ENCODE measurements around the gene PRRC1.
"Not testable (repeated sequence)": the region's sequence is repeated elsewhere in the genome, so short reads cannot be mapped to it uniquely, and the experiment has no call there.

PRRC1 gene

DNA sequence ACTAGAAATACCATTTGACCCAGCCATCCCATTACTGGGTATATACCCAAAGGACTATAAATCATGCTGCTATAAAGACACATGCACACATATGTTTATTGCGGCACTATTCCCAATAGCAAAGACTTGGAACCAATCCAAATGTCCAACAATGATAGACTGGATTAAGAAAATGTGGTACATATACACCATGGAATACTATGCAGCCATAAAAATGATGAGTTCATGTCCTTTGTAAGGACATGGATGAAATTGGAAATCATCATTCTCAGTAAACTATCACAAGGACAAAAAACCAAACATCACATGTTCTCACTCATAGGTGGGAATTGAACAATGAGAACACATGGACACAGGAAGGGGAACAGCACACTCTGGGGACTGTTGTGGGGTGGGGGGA lies 27.8 kb downstream of the PRRC1 start:
- DNase-seq (ENCODE audit: low spot score): not testable (repeated sequence)

DNA sequence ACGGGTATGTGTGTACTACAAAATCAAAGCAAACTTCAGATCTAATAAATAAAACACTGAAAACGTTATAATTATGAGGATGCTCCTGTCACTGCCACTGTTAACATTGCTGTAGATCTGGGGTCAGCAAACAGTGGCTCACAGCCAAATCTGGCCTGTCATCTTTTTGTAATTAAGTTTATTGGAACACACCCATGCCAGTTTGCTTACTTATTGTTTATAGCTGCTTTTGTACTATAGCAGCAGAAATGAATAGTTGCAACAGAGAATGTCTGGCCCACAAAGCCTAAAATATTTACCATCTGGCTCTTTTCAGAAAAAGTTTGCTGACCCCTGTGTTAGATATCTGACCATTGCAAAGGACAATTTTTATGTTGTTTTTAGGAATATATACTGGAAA lies 32.1 kb downstream of the PRRC1 start:
- DNase-seq (ENCODE audit: low spot score): no peak

DNA sequence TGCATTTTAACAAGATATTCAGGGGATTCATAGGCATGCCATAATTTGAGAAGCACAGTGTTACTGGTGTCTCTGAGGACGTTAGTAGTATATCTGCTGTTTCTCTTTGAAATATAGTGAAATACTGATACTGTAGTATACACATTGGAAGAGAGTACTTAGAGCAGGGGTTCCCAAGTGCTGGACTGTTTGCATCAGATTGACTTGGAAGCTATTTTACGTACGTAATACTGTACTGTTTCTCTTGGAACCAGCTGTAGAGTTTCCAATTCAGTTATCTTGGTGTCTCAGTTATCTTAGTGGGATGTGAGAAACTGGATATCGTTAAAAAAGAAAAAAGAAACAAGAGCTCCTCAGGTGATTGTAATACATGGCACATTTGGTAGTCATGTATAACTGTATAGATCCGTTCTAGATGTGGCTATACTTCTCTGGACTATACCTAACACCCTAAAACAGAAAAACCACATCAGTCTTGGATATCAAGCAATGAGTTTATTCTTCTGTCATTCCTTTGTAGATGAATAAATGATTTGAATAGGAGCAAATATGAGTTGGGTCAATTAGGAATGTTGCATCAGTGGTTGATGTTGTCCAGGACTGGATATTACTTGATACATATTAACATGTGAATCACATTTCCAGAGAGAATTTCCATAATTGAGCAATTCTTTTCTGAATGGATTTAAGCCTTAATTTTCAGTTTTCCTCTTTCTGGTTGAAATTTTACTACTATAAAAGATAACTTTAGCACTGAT lies 33.4 kb downstream of the PRRC1 start:
- no peak for DNase-seq (ENCODE audit: low spot score)

DNA sequence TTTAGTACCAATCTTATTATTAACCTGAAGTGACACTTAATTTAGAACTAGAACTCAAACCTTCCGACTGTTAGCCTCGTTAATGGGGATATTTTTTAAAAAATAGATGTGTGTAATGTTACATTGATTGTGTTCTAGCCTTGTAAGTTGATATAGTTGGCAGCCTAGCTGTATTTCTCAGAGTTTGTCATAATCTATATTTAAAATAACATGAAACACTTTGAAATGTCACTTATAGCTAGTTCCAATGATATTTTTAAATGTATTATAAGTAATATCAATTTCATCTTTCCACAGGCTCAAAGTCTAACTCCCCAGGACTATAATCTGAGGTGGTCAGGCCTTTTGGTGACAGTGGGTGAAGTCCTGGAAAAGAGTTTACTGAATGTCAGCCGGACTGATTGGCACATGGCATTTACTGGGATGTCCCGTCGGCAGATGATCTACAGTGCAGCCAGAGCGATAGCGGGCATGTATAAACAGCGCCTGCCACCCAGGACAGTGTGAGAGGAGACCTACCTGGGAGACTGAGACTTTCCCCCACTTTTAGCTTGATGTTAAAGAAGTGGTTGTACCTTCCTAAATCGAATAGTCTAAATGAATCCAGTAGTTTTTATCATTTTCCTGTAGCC lies 34.1 kb downstream of the PRRC1 start:
- DNase-seq (ENCODE audit: low spot score): no peak

DNA sequence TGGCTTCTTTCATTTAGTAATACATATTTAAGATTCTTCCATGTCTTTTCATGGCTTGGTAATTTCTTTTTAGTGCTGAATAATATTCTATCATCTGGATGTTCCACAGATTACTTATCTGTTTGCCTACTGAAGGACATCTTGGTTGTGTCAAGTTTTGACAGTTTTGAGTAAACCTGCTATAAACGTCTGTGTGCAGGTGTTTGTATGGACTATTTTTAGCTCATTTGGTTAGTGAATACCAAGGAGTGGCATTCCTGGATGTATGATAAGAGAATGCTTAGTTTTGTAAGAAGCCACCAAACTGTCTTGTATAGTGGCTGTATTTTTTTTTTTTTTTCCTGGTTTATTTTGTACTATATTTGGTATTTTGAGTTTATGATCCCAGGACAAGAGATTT lies 38.4 kb downstream of the PRRC1 start:
- DNase-seq (ENCODE audit: low spot score): no peak

DNA sequence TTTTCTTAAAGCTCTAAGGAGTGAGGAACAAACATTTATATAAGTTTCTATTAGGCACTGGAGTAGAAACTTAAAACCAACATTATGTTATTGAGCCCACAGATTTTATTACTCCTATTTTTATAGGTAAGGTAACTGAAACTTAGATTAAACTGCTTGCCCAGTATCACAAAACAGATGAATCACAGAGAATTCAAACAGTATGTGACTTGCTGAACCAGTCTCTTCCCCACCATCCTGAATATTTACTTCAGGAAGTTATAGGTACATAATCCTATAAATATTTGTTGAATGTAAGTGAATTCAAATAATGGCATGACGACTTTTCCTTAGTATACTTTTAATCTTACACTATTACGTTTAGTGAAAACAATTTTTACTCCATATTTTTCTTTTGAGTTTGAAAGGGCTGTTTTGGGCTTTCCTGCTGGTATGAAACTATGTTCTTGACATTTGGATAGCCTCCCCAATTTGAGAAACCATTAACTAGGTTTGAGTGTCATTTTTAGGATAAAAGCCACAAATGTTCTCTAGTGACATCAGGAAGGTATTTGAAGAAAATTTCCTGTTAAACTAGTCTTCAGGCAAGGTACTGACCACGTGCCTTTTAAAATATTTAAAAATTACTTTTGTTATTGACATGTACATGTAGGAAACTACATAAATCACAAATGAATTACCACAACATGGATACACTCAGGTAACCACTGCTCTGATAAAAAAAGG lies 39.3 kb downstream of the PRRC1 start:
- DNase-seq (ENCODE audit: low spot score): no peak

DNA sequence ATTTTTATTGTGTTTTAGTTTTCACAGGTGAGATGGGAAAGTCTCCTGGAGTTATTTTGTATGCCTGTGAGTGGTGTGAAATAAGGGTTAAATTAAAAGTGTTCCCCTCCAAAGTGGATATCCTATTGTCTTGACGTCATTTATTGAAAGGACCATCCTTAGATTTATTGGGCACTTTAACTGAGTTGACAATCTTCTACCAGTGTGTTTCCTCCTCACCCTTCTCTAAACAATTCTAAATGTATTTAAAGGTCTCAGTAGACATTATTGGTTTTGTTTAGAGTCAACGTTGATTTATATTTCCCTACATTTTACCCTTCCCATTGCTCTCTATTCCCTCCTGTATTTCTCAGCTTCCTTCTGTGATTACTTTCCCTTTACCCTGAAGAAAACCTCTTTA lies 40.8 kb downstream of the PRRC1 start:
- no peak for DNase-seq (ENCODE audit: low spot score)

DNA sequence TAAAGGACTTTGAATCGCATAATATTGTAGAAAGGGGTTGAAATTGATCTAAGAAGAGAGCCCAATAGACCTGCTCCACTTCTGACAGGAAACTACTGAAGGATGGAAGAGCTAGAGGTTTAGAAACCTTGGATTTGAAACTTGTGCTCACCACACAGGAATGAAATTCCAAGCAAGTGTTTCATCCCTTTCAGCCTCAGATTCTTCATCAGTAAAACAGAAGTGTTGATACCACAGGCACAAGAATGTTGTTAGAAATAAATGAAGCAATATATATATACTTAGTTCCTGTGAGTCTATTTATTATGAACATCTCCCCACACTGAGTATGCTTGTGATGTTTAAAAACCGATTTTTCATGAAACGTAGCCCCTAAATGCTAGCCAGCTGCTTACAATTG lies 43.8 kb downstream of the PRRC1 start:
- no peak for DNase-seq (ENCODE audit: low spot score)

DNA sequence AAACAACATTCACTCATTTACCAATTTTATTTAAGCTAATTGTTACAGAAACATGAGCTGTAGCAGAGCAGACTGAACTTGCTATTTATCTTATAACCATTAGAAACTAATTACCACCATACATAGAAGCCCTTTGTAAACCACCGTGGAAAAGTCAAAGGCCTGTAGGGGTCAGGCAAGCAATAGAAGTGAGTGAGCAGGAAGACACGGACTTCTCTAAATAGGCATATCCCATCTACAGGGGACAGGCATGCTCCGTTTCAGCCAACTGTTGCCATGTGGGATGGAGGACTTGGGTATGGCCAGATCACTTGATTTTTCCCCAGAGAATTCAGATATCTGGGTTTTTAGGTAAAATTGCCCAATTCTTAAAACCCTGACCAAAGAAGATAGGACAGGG lies 44.8 kb downstream of the PRRC1 start:
- DNase-seq (ENCODE audit: low spot score): peak; percentile 29

DNA sequence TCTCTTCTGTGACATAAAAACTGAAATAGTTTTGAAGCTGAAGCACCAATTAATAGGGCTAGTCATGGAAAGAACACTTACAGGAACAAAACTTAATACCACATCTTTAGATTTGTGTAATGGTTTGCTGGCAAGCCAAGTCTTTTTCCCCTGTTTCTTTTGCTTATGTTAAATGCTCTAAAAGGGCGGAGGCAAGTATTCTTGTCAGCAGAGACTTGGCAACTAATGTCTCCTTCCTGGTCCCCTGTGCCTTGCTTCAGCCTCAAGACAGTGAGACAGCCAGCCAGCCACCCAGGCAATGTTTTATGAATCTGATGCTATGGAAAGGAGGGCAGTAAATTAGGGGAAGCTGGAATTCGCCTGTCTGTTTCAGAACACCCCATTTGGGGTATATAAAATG lies 45.7 kb downstream of the PRRC1 start:
- DNase-seq (ENCODE audit: low spot score): no peak

DNA sequence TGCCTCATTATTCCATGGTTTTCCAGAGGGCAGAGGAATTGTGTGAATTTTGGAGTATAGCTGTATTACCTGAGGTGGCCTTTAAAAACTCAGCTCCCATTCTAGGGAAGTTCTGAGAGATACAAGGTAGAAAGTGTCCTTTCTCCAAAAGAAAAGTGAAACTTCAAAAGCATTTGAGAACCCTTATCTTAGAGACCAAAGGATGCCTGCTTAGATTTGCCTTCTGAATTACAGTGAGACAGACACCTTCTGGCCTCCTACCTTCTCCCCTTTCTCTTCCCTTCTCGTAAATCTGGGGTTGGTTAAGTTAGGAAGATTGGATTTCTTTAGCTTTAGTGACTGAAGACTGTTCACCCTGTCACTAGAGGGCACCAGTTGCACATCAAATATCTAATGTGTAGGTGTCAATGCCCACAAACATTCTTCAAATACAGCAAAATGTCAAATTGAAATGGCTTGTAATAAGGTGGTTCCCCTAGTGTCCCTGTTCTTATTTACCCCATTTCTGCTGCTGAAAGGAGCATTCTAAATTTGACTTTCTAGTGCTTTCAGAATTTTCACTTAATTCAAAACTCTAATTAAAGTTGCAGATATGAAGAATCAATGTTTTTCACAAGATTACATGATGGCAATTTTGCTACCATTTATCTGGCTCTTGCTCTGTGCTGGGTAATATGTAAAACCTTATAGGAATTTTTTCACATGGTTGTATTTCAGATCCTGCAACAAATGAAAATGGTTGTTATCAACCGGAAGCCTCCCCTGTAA lies 46.7 kb downstream of the PRRC1 start:
- DNase-seq (ENCODE audit: low spot score): peak; percentile 83

DNA sequence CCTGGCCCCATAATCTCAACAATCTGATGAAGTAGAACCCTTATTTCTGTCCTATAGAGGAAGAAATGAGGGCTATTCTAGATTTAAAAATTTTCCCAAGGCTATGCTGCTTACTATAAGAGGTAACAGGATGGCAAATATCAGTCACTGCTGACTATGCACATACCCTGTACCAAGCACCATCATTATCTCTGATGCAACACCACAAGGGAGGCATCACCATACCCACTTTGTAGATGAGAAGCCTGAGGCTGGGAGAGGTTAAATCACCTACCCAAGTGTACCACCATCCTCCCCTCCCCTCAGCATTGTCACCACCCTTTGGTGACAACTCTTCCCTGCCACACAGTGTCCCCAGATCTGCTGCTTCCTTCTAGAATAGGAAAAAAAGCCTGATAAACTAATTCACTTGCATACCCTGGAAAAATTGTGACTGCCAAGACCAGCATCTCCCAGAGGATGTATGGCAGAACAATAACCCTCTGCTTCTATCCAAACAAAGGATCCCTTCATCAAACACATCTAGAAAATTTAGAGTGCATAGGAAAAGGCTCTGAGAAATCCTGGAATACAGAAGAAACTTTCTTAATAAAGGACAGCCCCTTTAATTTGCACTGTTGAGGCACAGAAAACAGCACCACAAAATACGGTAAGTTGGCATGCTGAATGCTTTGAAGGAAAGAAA lies 48.3 kb downstream of the PRRC1 start:
- no peak for DNase-seq (ENCODE audit: low spot score)

DNA sequence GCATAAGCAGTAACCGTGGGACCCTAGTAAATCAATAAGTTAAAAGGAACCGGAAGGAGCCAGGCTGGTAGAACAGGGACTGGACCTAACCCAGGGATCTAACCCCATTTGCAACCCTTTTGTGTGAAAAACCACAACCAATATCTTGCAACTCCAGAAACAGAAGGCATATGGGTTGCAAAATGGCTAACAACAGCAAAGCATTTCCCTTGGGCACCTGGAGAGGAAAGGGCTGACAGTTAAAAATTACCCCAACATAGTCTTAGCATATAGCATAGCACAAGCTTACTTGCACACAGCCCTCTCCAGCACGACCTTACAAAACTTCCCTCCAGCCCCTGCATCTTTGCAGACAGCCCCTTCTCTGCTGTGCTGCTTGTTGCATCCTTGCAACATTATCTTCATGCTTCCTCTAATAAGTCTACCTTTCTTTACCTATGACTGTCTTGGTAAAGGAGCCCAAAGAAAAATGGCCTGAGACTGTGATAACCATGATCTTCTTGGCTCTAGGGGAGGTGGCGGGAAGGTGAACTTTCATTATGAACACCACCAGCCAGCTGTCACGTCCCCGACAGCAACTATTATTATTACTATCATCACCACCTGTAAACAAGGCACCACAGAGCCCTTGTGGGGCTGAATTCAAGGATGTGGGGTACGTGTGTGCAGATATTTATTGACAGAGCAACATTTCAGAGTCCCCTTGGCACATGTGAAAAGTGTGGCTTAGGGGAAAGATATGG lies 49.8 kb downstream of the PRRC1 start:
- no peak for DNase-seq (ENCODE audit: low spot score)

DNA sequence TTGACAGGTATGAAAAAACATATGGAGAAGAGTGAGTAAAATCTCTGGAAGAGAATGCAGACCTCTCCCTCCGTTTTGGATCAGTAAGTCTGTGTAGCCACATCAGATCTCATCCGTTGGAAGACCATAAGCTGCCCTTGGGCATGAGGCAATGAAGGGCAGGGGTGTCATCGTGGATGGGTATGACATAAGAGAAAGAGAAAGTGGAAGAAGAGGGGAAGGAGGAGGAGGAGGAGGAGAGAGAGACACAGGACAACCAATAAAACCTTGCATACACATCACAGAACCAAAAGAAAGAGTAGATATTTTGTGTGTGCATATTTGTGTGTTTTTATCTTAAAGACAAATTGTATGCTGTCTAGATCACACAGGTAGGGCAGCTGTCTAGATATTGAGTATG lies 50.7 kb downstream of the PRRC1 start:
- no peak for DNase-seq (ENCODE audit: low spot score)

DNA sequence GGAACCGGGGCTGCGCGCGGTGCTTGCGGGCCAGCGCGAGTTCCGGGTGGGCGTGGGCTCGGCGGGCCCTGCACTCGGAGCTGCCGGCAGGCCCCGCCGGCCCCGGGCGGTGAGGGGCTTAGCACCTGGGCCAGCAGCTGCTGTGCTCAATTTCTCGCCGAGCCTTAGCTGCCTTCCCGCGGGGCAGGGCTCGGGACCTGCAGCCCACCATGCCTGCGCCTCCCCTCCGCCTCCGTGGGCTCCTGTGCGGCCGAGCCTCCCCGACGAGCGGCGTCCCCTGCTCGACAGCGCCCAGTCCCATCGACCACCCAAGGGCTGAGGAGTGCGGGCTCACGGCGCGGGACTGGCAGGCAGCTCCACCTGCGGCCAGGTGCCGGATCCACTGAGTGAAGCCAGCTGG lies 52.0 kb downstream of the PRRC1 start:
- not testable (repeated sequence) for DNase-seq (ENCODE audit: low spot score)

DNA sequence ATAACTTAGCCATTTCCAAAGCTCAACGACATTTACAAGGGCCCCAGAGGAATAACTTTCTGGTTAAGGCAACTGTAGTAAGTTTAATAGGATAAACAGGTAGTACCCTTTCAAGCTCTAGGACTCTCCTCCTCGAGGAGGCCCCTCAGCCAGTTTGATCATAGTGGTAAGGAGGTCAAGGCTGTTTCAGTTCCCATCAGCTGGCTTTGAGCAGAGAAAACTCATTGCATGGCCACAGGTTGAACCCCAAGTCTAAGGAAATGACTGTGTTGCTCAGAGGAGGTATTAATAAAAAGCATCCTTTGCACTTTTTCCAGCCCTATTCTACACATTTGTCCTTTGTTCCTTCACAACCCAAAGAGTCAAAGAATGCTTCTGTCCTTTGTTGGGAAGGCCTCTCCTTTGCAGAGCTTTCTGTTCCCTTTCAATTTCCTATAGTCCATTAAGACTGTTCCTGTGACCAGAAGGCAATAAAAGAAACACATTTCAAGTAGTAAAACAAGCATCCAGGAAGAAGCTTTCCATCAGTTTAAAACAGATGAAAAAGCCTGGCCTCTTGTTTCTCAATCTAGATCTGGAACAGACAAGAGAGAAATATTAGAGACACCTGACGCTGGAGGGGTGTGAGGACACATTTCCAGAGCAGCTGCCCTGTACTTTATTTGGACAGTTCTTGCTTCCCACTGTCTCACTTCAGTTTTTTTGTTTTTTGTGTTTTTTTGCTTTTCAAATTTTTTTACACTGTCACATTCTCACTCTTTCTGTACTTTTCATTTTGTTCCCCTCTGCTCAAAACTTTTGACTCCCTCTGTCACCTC lies 54.1 kb downstream of the PRRC1 start:
- no peak for DNase-seq (ENCODE audit: low spot score)

DNA sequence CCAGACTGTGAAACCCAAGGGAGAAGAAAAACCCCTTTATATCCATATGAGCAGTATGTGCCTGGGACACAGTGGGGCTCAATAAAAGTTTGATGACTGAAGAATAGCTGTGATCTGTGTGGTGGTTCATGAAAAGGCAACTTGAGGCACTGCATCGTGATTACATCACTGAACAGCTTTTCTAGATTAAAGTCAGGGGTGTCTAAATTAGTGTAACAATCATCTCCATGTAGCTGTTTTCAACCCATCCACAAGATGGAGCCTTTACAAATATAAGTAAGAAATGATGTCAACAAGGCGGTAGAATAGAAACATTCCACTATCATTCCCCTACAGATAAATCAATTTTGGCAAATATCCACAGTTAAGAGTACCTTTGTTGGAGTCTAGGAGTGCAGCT lies 55.5 kb downstream of the PRRC1 start:
- DNase-seq (ENCODE audit: low spot score): peak; percentile 35

DNA sequence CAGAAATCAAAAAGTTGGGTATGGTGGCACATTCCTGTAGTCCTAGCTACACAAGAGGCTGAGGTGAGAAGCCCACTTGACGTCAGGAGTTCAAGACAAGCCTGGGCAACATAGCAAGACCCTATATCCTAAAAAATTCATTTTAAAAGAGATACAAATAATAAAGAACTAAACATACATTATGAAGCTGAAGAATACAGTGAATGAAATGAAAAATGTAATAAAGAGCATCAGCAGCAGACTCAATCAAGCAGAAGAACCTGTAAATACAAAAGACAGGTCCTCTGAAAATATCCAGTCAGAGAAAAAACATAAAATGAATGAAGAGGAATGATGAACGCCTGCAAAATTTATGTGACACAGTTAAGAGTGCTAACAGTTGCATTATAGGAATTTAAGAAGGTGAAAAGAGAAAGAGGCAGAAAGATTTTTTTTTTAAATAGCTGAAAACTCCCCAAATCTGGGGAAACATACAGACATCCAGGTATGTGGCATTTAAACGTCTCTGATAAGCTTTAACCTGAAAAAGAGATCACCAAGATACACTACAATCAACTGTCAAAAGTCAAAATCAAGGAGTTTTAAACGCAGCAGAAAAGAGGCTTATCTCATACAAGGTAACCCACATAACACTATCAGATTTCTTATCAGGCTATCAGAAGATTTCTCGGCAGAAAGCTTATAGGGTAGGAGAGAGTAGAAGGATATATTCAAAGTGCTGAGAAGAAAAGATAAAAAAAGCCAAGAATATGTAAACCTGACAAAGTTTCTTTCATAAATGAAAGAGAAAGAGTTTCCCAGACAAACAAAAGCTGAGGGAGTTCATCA lies 57.6 kb downstream of the PRRC1 start:
- DNase-seq (ENCODE audit: low spot score): no peak

DNA sequence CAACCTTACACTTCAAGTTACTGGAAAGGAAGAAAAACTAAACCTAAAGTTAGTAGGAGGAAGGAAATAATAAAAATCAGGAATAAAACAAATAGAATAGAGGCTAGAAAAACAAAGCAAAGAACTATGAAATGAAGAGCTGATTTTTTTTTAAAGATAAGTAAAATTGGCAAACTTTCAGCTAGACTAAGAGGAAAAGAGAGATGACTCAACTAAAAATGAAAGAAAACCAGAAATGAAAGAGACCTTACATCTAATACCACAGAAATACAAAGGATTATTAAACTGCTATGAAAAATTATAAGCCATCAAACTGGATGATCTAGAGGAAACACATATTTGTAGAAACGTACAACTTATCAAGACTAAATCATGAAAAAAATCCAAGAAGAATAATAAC lies 60.0 kb downstream of the PRRC1 start:
- DNase-seq (ENCODE audit: low spot score): no peak
